SU-DHL-6 (cell line): ENCODE data around the gene DIPK1B.

Source experiments
- EZH2phosphoT487 ChIP-seq: fragments of 200-600 bp; sonication (generic), shearing (Covaris generic); conservative IDR thresholded peaks from 2 replicates; pipeline ENCODE4 v1.6.1; 2018; ENCODE audit warnings: mild to moderate bottlenecking, antibody characterized with exemption, low read length, moderate library complexity, mixed read lengths
- TF ChIP-seq, protein P1 (sequence below): fragments of 200-600 bp; sonication (generic); IDR thresholded peaks from one replicate; pipeline ENCODE4 v1.5.1; 2017; ENCODE audit warnings: antibody characterized with exemption, mild to moderate bottlenecking, low read length, moderate library complexity; ENCODE audit not compliant: insufficient read depth, poor library complexity, severe bottlenecking

GRCh38 chr9:136746621-136747020 is 34.2 kb downstream of the DIPK1B start:
- TF ChIP-seq, protein P1, sequence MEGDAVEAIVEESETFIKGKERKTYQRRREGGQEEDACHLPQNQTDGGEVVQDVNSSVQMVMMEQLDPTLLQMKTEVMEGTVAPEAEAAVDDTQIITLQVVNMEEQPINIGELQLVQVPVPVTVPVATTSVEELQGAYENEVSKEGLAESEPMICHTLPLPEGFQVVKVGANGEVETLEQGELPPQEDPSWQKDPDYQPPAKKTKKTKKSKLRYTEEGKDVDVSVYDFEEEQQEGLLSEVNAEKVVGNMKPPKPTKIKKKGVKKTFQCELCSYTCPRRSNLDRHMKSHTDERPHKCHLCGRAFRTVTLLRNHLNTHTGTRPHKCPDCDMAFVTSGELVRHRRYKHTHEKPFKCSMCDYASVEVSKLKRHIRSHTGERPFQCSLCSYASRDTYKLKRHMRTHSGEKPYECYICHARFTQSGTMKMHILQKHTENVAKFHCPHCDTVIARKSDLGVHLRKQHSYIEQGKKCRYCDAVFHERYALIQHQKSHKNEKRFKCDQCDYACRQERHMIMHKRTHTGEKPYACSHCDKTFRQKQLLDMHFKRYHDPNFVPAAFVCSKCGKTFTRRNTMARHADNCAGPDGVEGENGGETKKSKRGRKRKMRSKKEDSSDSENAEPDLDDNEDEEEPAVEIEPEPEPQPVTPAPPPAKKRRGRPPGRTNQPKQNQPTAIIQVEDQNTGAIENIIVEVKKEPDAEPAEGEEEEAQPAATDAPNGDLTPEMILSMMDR, result no peak
- TF ChIP-seq EZH2phosphoT487, result no peak
